ENCODE measurements around the gene SLC6A8.

The SLC6A8 gene

DNA sequence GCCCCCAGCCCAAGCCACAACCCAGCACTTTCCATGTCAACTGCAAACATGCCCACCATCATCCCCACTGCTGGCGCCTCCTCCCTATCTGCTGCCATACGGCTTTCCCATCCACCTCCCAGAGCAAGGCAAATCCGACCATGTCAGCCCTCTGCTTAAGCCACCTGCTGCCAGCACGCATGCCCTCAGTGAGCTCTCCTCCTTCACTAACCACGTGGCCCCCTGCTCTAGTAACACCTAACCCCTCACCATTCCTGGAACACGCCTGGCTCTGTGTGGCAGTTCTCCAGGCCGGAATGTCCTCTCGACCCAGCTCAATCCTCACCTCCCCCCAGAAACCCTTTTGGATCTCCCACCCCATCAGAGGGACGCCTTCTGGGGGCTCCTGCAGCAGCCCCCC is 19.1 kb downstream of the SLC6A8 start:
- TF ChIP-seq, protein P1, sequence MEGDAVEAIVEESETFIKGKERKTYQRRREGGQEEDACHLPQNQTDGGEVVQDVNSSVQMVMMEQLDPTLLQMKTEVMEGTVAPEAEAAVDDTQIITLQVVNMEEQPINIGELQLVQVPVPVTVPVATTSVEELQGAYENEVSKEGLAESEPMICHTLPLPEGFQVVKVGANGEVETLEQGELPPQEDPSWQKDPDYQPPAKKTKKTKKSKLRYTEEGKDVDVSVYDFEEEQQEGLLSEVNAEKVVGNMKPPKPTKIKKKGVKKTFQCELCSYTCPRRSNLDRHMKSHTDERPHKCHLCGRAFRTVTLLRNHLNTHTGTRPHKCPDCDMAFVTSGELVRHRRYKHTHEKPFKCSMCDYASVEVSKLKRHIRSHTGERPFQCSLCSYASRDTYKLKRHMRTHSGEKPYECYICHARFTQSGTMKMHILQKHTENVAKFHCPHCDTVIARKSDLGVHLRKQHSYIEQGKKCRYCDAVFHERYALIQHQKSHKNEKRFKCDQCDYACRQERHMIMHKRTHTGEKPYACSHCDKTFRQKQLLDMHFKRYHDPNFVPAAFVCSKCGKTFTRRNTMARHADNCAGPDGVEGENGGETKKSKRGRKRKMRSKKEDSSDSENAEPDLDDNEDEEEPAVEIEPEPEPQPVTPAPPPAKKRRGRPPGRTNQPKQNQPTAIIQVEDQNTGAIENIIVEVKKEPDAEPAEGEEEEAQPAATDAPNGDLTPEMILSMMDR (IDR thresholded peaks at IDR 0.05; ENCODE audit: control insufficient read depth, extremely low read depth, insufficient read depth): no peak
- no peak overlapping the region for H3K4me3 ChIP-seq (ENCODE audit: low read depth, low read length)

GRCh38 chrX:153707406-153707805 is 19.7 kb downstream of the SLC6A8 start:
- H3K4me3 ChIP-seq (ENCODE audit: low read depth, low read length): no peak overlapping the region
- TF ChIP-seq, protein P1 (IDR thresholded peaks at IDR 0.05; ENCODE audit: control insufficient read depth, extremely low read depth, insufficient read depth): no peak
- no peak for DNase-seq (ENCODE audit: low read depth)

More for the DNA sequence above, 19.1 kb downstream of the SLC6A8 start:
- no peak for DNase-seq (ENCODE audit: low read depth)

GRCh38 chrX:153708415-153708814 is 20.7 kb downstream of the SLC6A8 start:
- H3K4me3 ChIP-seq (ENCODE audit: low read depth, low read length): no peak overlapping the region
- TF ChIP-seq, protein P1 (IDR thresholded peaks at IDR 0.05; ENCODE audit: control insufficient read depth, extremely low read depth, insufficient read depth): peak; percentile 62
- no peak for DNase-seq (ENCODE audit: low read depth)

DNA sequence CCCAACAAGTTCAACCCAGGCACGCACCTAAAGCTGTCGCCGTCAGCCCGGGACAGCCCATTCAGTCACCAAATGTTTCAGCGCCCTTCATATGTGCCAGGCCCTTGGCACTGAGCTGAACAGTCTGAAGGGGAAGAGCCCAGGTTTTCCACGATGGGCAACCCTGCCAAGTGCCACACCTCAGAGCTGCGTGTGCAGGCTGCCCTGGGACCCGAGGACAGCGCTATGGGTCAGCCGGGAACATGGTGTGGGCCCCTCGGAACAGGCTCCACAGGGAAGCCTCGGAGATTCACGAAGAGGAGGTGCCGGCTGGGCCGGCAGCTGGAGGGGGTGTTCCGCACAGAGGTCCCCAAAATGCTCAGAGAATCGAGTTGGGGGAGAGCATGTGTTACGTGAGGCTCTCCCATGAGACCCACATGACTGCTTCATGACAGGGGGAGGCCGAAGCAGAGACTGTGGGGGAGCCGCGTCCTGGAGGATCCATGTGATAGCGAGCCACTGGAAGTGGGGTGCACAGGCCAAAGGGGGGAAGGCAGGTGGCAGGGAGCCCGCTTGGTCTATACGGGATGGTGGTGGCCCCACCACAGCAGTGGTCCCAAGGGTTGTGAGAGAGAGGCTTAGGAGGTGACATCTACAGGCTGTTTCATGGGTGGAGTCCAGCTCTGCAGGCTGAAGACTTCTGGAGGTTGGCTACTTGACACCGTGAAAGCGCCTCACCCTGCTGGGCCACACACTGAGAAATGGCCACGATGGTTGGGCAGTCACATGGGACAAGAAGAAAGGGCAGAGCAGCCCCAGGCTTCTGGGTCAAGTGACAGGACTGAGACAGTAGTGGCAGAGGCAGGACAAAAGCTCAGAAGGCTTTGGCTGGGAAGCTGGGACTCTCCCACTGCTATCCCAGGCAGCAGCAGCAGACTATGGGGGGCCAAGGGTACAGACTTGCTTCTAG is 22.3 kb downstream of the SLC6A8 start:
- TF ChIP-seq, protein P1 (IDR thresholded peaks at IDR 0.05; ENCODE audit: control insufficient read depth, extremely low read depth, insufficient read depth): no peak
- H3K4me3 ChIP-seq (ENCODE audit: low read depth, low read length): no peak overlapping the region
- no peak for DNase-seq (ENCODE audit: low read depth)

DNA sequence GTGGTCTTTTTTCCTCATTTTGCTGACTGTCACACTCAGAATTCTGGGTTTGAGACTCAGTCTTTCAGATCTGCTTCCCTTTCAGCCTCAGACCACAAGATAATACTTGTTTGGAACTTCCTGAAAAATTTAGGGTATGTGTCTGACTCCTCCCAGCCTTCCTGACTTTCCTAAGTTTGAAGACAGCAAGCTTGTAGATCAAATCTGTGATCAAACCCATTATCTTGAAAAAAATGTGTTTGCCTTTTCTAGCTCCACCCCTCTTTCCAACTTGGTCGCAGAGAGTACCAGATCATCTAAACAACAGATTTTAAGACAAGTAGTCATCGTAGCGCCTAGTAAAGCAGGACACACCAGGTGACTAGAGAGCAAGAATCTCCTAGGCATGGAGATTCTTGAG is 26.5 kb downstream of the SLC6A8 start:
- DNase-seq (ENCODE audit: low read depth): no peak
- TF ChIP-seq, protein P1 (IDR thresholded peaks at IDR 0.05; ENCODE audit: control insufficient read depth, extremely low read depth, insufficient read depth): no peak
- H3K4me3 ChIP-seq (ENCODE audit: low read depth, low read length): no peak overlapping the region

DNA sequence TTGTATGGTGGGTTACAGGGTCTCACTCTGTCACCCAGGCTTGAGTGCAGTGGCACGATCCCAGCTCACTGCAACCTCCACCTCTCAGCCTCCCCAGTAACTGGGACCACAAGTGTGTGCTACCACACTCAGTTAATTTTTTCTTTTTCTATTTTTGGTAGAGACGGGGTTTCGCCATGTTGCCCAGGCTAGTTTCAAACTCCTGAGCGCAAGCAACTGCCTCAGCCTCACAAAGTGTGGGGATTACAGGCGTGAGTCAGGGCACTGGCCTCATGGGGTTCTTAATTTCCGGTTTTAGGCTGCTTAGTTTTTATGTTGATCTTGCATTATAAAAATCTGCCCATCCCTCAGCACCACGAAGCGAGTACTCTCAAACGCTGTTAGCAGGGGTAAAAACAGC is 29.7 kb downstream of the SLC6A8 start:
- DNase-seq (ENCODE audit: low read depth): no peak
- TF ChIP-seq, protein P1 (IDR thresholded peaks at IDR 0.05; ENCODE audit: control insufficient read depth, extremely low read depth, insufficient read depth): no peak
- no peak overlapping the region for H3K4me3 ChIP-seq (ENCODE audit: low read depth, low read length)
